H1 (cell line): ENCODE measurements around the gene NLGN4X.

Experiments used
- CHD1 ChIP-seq: IDR thresholded peaks from 2 replicates; pipeline ENCODE4 v1.6.1; 2012; ENCODE audit warnings: low read depth, low read length, improper control_type of control experiment
- EGR1 ChIP-seq: IDR thresholded peaks from 2 replicates; pipeline ENCODE4 v1.6.1; 2011; ENCODE audit warnings: low read depth, low read length, borderline replicate concordance
- KDM1A ChIP-seq: fragments of 200-600, 300-600 bp; sonication (generic); IDR thresholded peaks from 2 replicates; pipeline ENCODE4 v1.7.1; 2016; ENCODE audit warnings: mild to moderate bottlenecking, low read length, borderline replicate concordance
- POLR2A ChIP-seq, 2 experiments: IDR thresholded peaks; 1 replicate in 1 of 2; 2 replicates in 1 of 2; pipeline ENCODE4 v1.6.1; 2011; ENCODE audit warnings: low read depth in 2 of 2, low read length in 2 of 2, mild to moderate bottlenecking in 2 of 2; ENCODE audit errors: control extremely low read depth in 1 of 2
- POLR2AphosphoS5 ChIP-seq: IDR thresholded peaks from 2 replicates; pipeline ENCODE4 v1.6.1; 2011; ENCODE audit warnings: low read depth, low read length
- RFX5 ChIP-seq: IDR thresholded peaks from 2 replicates; pipeline ENCODE4 v1.6.1; 2011; ENCODE audit warnings: low read depth, low read length, improper control_type of control experiment, borderline replicate concordance
- TF ChIP-seq, protein P1 (sequence below), 3 experiments: IDR thresholded peaks; 1 replicate in 2 of 3; 2 replicates in 1 of 3; pipeline versions ENCODE4 v1.5.1 to v1.6.1; 2011; ENCODE audit warnings: low read length in 3 of 3, mild to moderate bottlenecking in 3 of 3, inconsistent platforms in 2 of 3, low read depth in 1 of 3, moderate library complexity in 1 of 3; ENCODE audit not compliant: insufficient read depth in 1 of 3; ENCODE audit errors: control extremely low read depth in 1 of 3

GRCh38 chrX:5916945-5917344 is 311.7 kb downstream of the NLGN4X start:
- no peak; the same call in 1 of the 2 replicates for TF ChIP-seq POLR2AphosphoS5
- TF ChIP-seq POLR2A (IDR thresholded peaks at IDR 0.05; ENCODE audit: control extremely low read depth in 1 of 2, low read depth in 2 of 2, low read length in 2 of 2) = no peak
- TF ChIP-seq RFX5 = no peak
- TF ChIP-seq, protein P1, sequence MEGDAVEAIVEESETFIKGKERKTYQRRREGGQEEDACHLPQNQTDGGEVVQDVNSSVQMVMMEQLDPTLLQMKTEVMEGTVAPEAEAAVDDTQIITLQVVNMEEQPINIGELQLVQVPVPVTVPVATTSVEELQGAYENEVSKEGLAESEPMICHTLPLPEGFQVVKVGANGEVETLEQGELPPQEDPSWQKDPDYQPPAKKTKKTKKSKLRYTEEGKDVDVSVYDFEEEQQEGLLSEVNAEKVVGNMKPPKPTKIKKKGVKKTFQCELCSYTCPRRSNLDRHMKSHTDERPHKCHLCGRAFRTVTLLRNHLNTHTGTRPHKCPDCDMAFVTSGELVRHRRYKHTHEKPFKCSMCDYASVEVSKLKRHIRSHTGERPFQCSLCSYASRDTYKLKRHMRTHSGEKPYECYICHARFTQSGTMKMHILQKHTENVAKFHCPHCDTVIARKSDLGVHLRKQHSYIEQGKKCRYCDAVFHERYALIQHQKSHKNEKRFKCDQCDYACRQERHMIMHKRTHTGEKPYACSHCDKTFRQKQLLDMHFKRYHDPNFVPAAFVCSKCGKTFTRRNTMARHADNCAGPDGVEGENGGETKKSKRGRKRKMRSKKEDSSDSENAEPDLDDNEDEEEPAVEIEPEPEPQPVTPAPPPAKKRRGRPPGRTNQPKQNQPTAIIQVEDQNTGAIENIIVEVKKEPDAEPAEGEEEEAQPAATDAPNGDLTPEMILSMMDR (IDR thresholded peaks at IDR 0.05; ENCODE audit: control extremely low read depth in 1 of 3, insufficient read depth in 1 of 3, low read depth in 1 of 3, low read length in 3 of 3) = peak; percentile 15 to 42 (median 28); a peak in 3 of 4 replicates
- no peak for TF ChIP-seq CHD1
- TF ChIP-seq EGR1 = no peak
- TF ChIP-seq KDM1A = no peak
